Measurements from ENCODE around the gene ASXL3. TPM values are rescaled to one million over a fixed set of nuclear protein-coding genes. Genes with fewer than 3 reads are reported as not detected.

The ASXL3 gene
- polyA plus RNA-seq, 1 donor from 2014 or later: 15.2 TPM

DNA sequence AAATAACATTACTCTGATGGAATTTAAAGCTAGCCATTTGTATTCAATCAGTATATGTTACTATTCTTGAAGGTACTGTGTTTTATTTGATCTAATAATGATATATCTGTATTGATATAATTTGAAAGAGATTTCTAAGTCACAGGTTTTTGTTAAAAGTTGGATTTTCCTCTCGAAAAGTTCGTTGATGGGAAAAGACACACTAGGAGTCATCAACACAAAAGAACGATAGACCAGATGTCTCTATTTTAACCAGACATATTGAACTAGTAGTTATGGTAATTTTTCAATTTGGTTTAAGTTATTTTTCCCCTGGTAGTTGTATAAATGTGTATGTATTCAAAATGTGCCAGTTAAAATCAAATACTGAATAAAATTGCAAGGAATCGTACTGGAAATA lies 2.5 kb downstream of the ASXL3 start:
- Histone ChIP-seq H3K27ac (ENCODE audit: low read length) (no peak overlapping the region), H3K9ac (ENCODE audit: low read length) (peak overlapping the region; percentile 82), H2AFZ (ENCODE audit: low read depth, low read length) (no peak overlapping the region), H3K9me2 (ENCODE audit: insufficient read depth, low read length) (no peaks in the 10 kb centered on the region), H3K79me2 (replicated peaks; ENCODE audit: insufficient read depth, low read length) (peaks cover 80% of the 10 kb centered on the region), H4K20me1 (ENCODE audit: insufficient read depth) (no peaks in the 10 kb centered on the region), H3K9me3 (ENCODE audit: low read length) (no peaks in the 10 kb centered on the region), H3K4me3 (ENCODE audit: low read length) (peak overlapping the region; percentile 73), H3K27me3 (ENCODE audit: insufficient read depth, low read depth, low read length) (no peaks in the 10 kb centered on the region), H3F3A (ENCODE audit: insufficient read depth, low read length, poor library complexity, severe bottlenecking) (peaks cover 5% of the 10 kb centered on the region), H3K4me2 (ENCODE audit: low read length) (peak overlapping the region; percentile 83), H3K36me3 (ENCODE audit: insufficient read depth, low read length) (no peaks in the 10 kb centered on the region)
- no peak for TF ChIP-seq MXI1 (conservative IDR thresholded peaks at IDR 0.05; ENCODE audit: poor library complexity, severe bottlenecking)
- TF ChIP-seq TAF1 (IDR thresholded peaks at IDR 0.05; ENCODE audit: low read depth): no peak
- TF ChIP-seq EZH2 (IDR thresholded peaks at IDR 0.05; ENCODE audit: borderline replicate concordance, insufficient read depth, low read length, poor library complexity, severe bottlenecking): no peak
- TF ChIP-seq, protein P1, sequence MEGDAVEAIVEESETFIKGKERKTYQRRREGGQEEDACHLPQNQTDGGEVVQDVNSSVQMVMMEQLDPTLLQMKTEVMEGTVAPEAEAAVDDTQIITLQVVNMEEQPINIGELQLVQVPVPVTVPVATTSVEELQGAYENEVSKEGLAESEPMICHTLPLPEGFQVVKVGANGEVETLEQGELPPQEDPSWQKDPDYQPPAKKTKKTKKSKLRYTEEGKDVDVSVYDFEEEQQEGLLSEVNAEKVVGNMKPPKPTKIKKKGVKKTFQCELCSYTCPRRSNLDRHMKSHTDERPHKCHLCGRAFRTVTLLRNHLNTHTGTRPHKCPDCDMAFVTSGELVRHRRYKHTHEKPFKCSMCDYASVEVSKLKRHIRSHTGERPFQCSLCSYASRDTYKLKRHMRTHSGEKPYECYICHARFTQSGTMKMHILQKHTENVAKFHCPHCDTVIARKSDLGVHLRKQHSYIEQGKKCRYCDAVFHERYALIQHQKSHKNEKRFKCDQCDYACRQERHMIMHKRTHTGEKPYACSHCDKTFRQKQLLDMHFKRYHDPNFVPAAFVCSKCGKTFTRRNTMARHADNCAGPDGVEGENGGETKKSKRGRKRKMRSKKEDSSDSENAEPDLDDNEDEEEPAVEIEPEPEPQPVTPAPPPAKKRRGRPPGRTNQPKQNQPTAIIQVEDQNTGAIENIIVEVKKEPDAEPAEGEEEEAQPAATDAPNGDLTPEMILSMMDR (IDR thresholded peaks at IDR 0.05; ENCODE audit: poor library complexity, severe bottlenecking): no peak
- no peak for TF ChIP-seq POLR2AphosphoS5 (IDR thresholded peaks at IDR 0.05)
- TF ChIP-seq, protein P2, sequence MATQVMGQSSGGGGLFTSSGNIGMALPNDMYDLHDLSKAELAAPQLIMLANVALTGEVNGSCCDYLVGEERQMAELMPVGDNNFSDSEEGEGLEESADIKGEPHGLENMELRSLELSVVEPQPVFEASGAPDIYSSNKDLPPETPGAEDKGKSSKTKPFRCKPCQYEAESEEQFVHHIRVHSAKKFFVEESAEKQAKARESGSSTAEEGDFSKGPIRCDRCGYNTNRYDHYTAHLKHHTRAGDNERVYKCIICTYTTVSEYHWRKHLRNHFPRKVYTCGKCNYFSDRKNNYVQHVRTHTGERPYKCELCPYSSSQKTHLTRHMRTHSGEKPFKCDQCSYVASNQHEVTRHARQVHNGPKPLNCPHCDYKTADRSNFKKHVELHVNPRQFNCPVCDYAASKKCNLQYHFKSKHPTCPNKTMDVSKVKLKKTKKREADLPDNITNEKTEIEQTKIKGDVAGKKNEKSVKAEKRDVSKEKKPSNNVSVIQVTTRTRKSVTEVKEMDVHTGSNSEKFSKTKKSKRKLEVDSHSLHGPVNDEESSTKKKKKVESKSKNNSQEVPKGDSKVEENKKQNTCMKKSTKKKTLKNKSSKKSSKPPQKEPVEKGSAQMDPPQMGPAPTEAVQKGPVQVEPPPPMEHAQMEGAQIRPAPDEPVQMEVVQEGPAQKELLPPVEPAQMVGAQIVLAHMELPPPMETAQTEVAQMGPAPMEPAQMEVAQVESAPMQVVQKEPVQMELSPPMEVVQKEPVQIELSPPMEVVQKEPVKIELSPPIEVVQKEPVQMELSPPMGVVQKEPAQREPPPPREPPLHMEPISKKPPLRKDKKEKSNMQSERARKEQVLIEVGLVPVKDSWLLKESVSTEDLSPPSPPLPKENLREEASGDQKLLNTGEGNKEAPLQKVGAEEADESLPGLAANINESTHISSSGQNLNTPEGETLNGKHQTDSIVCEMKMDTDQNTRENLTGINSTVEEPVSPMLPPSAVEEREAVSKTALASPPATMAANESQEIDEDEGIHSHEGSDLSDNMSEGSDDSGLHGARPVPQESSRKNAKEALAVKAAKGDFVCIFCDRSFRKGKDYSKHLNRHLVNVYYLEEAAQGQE (IDR thresholded peaks at IDR 0.05; ENCODE audit: borderline replicate concordance): no peak
- no peak for TF ChIP-seq EP300 (conservative IDR thresholded peaks at IDR 0.05; ENCODE audit: poor library complexity, severe bottlenecking)
- TF ChIP-seq SMC3 (conservative IDR thresholded peaks at IDR 0.05; ENCODE audit: poor library complexity): no peak
- TF ChIP-seq RAD21 (conservative IDR thresholded peaks at IDR 0.05): no peak

DNA sequence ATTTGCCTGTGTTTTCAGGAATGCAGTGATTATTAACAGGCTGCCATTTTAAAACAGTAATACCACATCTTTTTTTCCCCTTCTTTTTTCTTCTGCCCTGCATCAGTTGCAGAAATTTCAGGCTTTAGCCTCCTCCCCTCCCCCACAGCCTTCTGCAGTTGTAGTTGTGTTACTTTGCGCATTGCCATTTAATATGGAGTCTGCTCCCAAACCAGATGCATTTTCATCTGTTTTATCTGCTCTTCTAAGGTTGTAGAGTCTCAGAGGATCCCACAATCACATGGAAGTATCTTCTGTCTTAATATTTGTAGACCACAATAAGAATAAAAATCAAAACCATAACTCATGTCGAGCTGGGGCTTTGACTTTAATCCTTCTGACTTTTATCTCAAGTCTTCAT lies 3.8 kb downstream of the ASXL3 start:
- no peaks in the 10 kb centered on the region for H3K9me2 ChIP-seq (ENCODE audit: insufficient read depth, low read length)
- H3K36me3 ChIP-seq (ENCODE audit: insufficient read depth, low read length): no peaks in the 10 kb centered on the region
- no peaks in the 10 kb centered on the region for H3K9me3 ChIP-seq (ENCODE audit: low read length)
- peak overlapping the region; percentile 26 for H3K27ac ChIP-seq (ENCODE audit: low read length)
- no peak overlapping the region for H3K9ac ChIP-seq (ENCODE audit: low read length)
- H3F3A ChIP-seq (ENCODE audit: insufficient read depth, low read length, poor library complexity, severe bottlenecking): peaks cover 5% of the 10 kb centered on the region
- H4K20me1 ChIP-seq (ENCODE audit: insufficient read depth): no peaks in the 10 kb centered on the region
- peak overlapping the region; percentile 83 for H3K4me2 ChIP-seq (ENCODE audit: low read length)
- TF ChIP-seq, protein P1 (IDR thresholded peaks at IDR 0.05; ENCODE audit: poor library complexity, severe bottlenecking): no peak
- TF ChIP-seq, protein P2 (IDR thresholded peaks at IDR 0.05; ENCODE audit: borderline replicate concordance): no peak
- TF ChIP-seq EP300 (conservative IDR thresholded peaks at IDR 0.05; ENCODE audit: poor library complexity, severe bottlenecking) (no peak), RAD21 (conservative IDR thresholded peaks at IDR 0.05) (peak; percentile 8), POLR2AphosphoS5 (IDR thresholded peaks at IDR 0.05) (no peak), MXI1 (conservative IDR thresholded peaks at IDR 0.05; ENCODE audit: poor library complexity, severe bottlenecking) (no peak), EZH2 (IDR thresholded peaks at IDR 0.05; ENCODE audit: borderline replicate concordance, insufficient read depth, low read length, poor library complexity, severe bottlenecking) (no peak), TAF1 (IDR thresholded peaks at IDR 0.05; ENCODE audit: low read depth) (no peak)
- peak overlapping the region; percentile 73 for H3K4me3 ChIP-seq (ENCODE audit: low read length)
- no peaks in the 10 kb centered on the region for H3K27me3 ChIP-seq (ENCODE audit: insufficient read depth, low read depth, low read length)
- H3K79me2 ChIP-seq (replicated peaks; ENCODE audit: insufficient read depth, low read length): peaks cover 85% of the 10 kb centered on the region
- H2AFZ ChIP-seq (ENCODE audit: low read depth, low read length): no peak overlapping the region

Data from neural cell (in vitro differentiated cells).